Smooth muscle cell (in vitro differentiated cells): ENCODE measurements around the gene SMCO4. TPM values are rescaled to one million over a fixed set of nuclear protein-coding genes. Genes with fewer than 3 reads are reported as not detected.

Experiments used
- DNase-seq: peaks from one replicate; lab custom pipeline; 2025; ENCODE audit not compliant: unreplicated experiment; lab: John Stamatoyannopoulos, UW
- H2AFZ ChIP-seq: fragments of 200-600 bp; sonication (generic); 2 replicates; pipeline ENCODE4 v1.6.0; 2016; ENCODE audit warnings: antibody characterized with exemption, low read depth, mild to moderate bottlenecking
- H3F3A ChIP-seq: fragments of 200-600 bp; sonication (generic); 2 replicates; pipeline ENCODE4 v1.6.0; 2017; ENCODE audit warnings: antibody characterized with exemption, low read depth
- H3K27ac ChIP-seq: fragments of 200-600 bp; sonication (generic); 2 replicates; pipeline ENCODE4 v1.5.1; 2016; ENCODE audit warnings: low read depth, mild to moderate bottlenecking
- H3K27me3 ChIP-seq: fragments of 200-600 bp; sonication (generic); 2 replicates; pipeline ENCODE4 v1.6.1; 2016; ENCODE audit warnings: low read depth, mild to moderate bottlenecking
- H3K36me3 ChIP-seq: fragments of 200-600 bp; sonication (generic); 2 replicates; pipeline ENCODE4 v1.5.1; 2016; ENCODE audit warnings: low read depth
- H3K4me1 ChIP-seq: fragments of 200-600 bp; sonication (generic); 2 replicates; pipeline ENCODE4 v1.5.1; 2016; ENCODE audit warnings: low read depth
- H3K4me2 ChIP-seq: fragments of 200-600 bp; sonication (generic); 2 replicates; pipeline ENCODE4 v1.6.0; 2016; ENCODE audit warnings: mild to moderate bottlenecking
- H3K4me3 ChIP-seq: fragments of 200-600 bp; sonication (generic); 2 replicates; pipeline ENCODE4 v1.5.1; 2016; ENCODE audit warnings: mild to moderate bottlenecking
- H3K79me2 ChIP-seq: fragments of 200-600 bp; sonication (generic); 2 replicates; pipeline ENCODE4 v1.6.0; 2016; ENCODE audit warnings: low read depth, mild to moderate bottlenecking
- H3K9ac ChIP-seq: fragments of 200-600 bp; sonication (generic); 2 replicates; pipeline ENCODE4 v1.6.0; 2016; ENCODE audit warnings: low read depth
- H3K9me3 ChIP-seq: fragments of 200-600 bp; sonication (generic); replicated peaks from 2 replicates; pipeline ENCODE4 v1.5.1; 2016; ENCODE audit warnings: low read depth
- H4K20me1 ChIP-seq: fragments of 200-600 bp; sonication (generic); 2 replicates; pipeline ENCODE4 v1.6.0; 2016; ENCODE audit warnings: low read depth
- CTCF ChIP-seq: fragments of 200-600 bp; sonication (generic); IDR thresholded peaks from 2 replicates; pipeline ENCODE4 v1.5.1; 2017; ENCODE audit warnings: borderline replicate concordance, mild to moderate bottlenecking, antibody characterized with exemption; ENCODE audit not compliant: insufficient read depth, poor library complexity, severe bottlenecking
- WGBS: methylation state at CpG from one replicate; pipeline ENCODE4 v1.1.7; 2016; ENCODE audit warnings: low lambda C conversion rate; 5-methylcytosine and 5-hydroxymethylcytosine counted together
- polyA plus RNA-seq: library from polyadenylated mRNA; unstranded; fragments of >200 nt; fragmentation: Nextera tagmentation; extraction: Ambion mirVana; gene quantifications from 2 replicates; pipeline ENCODE4 v1.2.1, GENCODE V29; 2016
- total RNA-seq: library from RNA; depleted of rRNA; stranded (reverse); fragments of >200 nt; gene quantifications from 2 replicates; pipeline ENCODE4 v1.2.3, GENCODE V29; 2014

SMCO4 gene
- total and polyA plus RNA-seq, 2 experiments from 2014 or later = 13.8 to 50.7 TPM

- Histone ChIP-seq H3K27ac (no peak overlapping the region), H3K4me2 (no peak overlapping the region), H3K9me3 (no peaks in the 10 kb centered on the region), H2AFZ (no peak overlapping the region), H3K79me2 (peaks cover 45% of the 10 kb centered on the region), H3K4me1 (peaks cover 29% of the 10 kb centered on the region), H3K4me3 (no peak overlapping the region), H3F3A (no peaks in the 10 kb centered on the region), H3K9ac (no peak overlapping the region), H4K20me1 (peaks cover 93% of the 10 kb centered on the region), H3K27me3 (no peaks in the 10 kb centered on the region), H3K36me3 (no peaks in the 10 kb centered on the region)
- WGBS = 70% methylated on average over 5 of the region's 5 CpGs
- TF ChIP-seq CTCF = no peak
- DNase-seq = no peak
Observed at GRCh38 chr11:93520726-93521509, 22.3 kb downstream of the SMCO4 start.

- no peak for TF ChIP-seq CTCF
- Histone ChIP-seq H3K9ac (no peak overlapping the region), H3K4me1 (peaks cover 11% of the 10 kb centered on the region), H3K79me2 (peaks cover 45% of the 10 kb centered on the region), H3K36me3 (no peaks in the 10 kb centered on the region), H3F3A (no peaks in the 10 kb centered on the region), H3K4me2 (no peak overlapping the region), H2AFZ (no peak overlapping the region), H3K27me3 (no peaks in the 10 kb centered on the region), H4K20me1 (peaks cover 92% of the 10 kb centered on the region), H3K27ac (no peak overlapping the region), H3K4me3 (no peak overlapping the region), H3K9me3 (no peaks in the 10 kb centered on the region)
- DNase-seq = no peak
- WGBS = 88% methylated on average over 1 of the region's 1 CpG
Observed at GRCh38 chr11:93519179-93519578, 24.0 kb downstream of the SMCO4 start.

- Histone ChIP-seq H3F3A (no peaks in the 10 kb centered on the region), H3K9ac (no peak overlapping the region), H2AFZ (no peak overlapping the region), H3K4me1 (peaks cover 10% of the 10 kb centered on the region), H3K27me3 (no peaks in the 10 kb centered on the region), H3K79me2 (peaks cover 40% of the 10 kb centered on the region), H3K9me3 (no peaks in the 10 kb centered on the region), H3K4me3 (no peak overlapping the region), H3K4me2 (no peak overlapping the region), H3K36me3 (no peaks in the 10 kb centered on the region), H4K20me1 (peaks cover 92% of the 10 kb centered on the region), H3K27ac (no peak overlapping the region)
- no peak for TF ChIP-seq CTCF
- DNase-seq = no peak
- WGBS = 94% methylated on average over 3 of the region's 3 CpGs
Observed at GRCh38 chr11:93518081-93518480, 25.1 kb downstream of the SMCO4 start.

DNA sequence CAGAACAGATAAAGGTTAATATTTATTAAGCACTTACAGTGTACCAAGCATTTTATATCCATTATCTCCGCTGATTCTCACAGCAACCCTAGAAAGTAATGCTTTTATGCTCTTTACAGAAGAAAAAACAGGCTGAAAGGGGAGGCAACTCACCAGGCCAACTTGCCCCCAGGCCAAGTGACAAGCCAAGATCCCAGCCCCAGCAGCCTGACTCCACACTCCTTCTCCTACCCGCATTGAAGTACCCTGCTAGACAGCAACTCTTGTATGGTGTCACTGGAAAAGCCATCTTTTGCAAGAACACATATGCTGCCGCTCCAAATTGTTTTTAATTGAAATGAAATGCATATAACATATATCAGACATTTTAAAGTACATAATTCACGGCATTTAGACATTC lies 25.6 kb downstream of the SMCO4 start:
- Histone ChIP-seq H3K9me3 (no peaks in the 10 kb centered on the region), H3K79me2 (peaks cover 39% of the 10 kb centered on the region), H4K20me1 (peaks cover 92% of the 10 kb centered on the region), H3K4me2 (no peak overlapping the region), H3K4me3 (no peak overlapping the region), H3K27ac (no peak overlapping the region), H3K4me1 (peaks cover 10% of the 10 kb centered on the region), H3K9ac (no peak overlapping the region), H3F3A (no peaks in the 10 kb centered on the region), H3K27me3 (no peaks in the 10 kb centered on the region), H2AFZ (no peak overlapping the region), H3K36me3 (no peaks in the 10 kb centered on the region)
- DNase-seq = no peak
- no peak for TF ChIP-seq CTCF
- WGBS = 80% methylated on average over 4 of the region's 4 CpGs
